Fibroblast of villous mesenchyme (primary cell): ENCODE measurements around the gene TEX14. TPM values are rescaled to one million over a fixed set of nuclear protein-coding genes. Genes with fewer than 3 reads are reported as not detected.

Experiments used
- DNase-seq: peaks from one replicate; pipeline ENCODE4 v3.0.0-alpha.2; 2010; ENCODE audit warnings: low read depth
- H3K4me3 ChIP-seq: 2 replicates; pipeline ENCODE4 v1.5.1; 2011; ENCODE audit warnings: low read depth, mild to moderate bottlenecking, low read length
- CTCF ChIP-seq: IDR thresholded peaks from 2 replicates; pipeline ENCODE4 v1.5.1; 2012; ENCODE audit warnings: low read depth, mild to moderate bottlenecking, low read length; ENCODE audit not compliant: insufficient read depth
- total RNA-seq: library from RNA; depleted of rRNA; stranded (reverse); fragments of >200 nt; gene quantifications from 2 replicates; pipeline ENCODE4 v1.2.3, GENCODE V29; 2012

Gene TEX14
- total RNA-seq, 1 donor = 0.43 TPM

- TF ChIP-seq CTCF = peak; percentile 78
- peak; percentile 59 for DNase-seq
- no peak overlapping the region for H3K4me3 ChIP-seq
Observed at GRCh38 chr17:58577696-58578095, 114.1 kb downstream of the TEX14 start.

- TF ChIP-seq CTCF = no peak
- no peak overlapping the region for H3K4me3 ChIP-seq
- DNase-seq = no peak
Observed at GRCh38 chr17:58576679-58577367, 115.0 kb downstream of the TEX14 start.

GRCh38 chr17:58575511-58575910 is 116.3 kb downstream of the TEX14 start:
- H3K4me3 ChIP-seq = no peak overlapping the region
- TF ChIP-seq CTCF = no peak
- peak; percentile 62 for DNase-seq

GRCh38 chr17:58574025-58574424 is 117.8 kb downstream of the TEX14 start:
- DNase-seq = no peak
- no peak overlapping the region for H3K4me3 ChIP-seq
- no peak for TF ChIP-seq CTCF

GRCh38 chr17:58572846-58573245 is 119.0 kb downstream of the TEX14 start:
- H3K4me3 ChIP-seq = no peak overlapping the region
- TF ChIP-seq CTCF = no peak
- no peak for DNase-seq

GRCh38 chr17:58570758-58571157 is 121.1 kb downstream of the TEX14 start:
- TF ChIP-seq CTCF = no peak
- no peak overlapping the region for H3K4me3 ChIP-seq
- DNase-seq = no peak

- no peak overlapping the region for H3K4me3 ChIP-seq
- no peak for DNase-seq
- TF ChIP-seq CTCF = no peak
Observed at GRCh38 chr17:58569196-58569595, 122.6 kb downstream of the TEX14 start.
